SW480 (cell line): Measurements from ENCODE around the gene PNRC1.
"Not testable (repeated sequence)": the region's sequence is repeated elsewhere in the genome, so short reads cannot be mapped to it uniquely, and the experiment has no call there.

Experiments
- DNase-seq: peaks from one replicate; pipeline ENCODE4 v3.0.0-alpha.2; 2016; ENCODE audit warnings: low spot score

The PNRC1 gene

GRCh38 chr6:89110284-89110683, 29.7 kb downstream of the PNRC1 start:
- no peak for DNase-seq

DNA sequence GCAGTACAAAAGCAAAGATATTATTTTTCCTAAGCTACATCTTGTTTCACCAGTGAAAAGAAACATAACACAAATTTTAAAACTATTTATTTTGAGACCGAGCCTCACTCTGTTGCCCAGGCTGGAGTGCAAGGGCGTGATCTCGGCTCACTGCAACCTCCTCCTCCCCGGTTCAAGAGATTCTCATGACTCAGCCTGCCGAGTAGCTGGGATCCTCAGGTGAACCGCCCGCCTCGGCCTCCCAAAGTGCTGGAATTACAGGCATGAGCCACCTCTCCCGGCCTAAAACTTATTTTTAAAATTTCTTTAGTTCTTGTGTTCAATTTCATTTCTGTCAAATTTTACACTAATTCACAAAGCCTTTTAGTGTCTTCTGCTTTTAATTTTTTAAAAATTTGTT, 31.4 kb downstream of the PNRC1 start:
- no peak for DNase-seq

DNA sequence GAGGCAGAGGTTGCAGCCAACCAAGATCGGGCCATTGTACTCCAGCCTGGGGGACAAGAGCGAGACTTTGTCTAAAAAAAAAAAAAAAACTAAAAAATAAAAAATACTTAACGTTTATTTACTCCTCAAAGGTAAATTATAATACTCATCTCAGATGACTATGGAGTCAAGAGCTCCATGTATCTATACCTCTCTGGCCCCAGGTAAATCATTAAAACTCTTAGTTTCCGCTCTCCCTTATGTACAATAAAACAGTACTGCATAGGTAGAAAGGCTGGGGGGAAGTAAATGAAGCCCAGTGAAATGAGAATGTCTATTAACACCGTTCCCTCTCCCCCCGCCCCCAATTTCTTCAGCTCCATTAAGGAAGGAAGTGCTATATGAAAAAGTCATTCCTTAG, 36.2 kb downstream of the PNRC1 start:
- no peak for DNase-seq

GRCh38 chr6:89117211-89118108, 36.9 kb downstream of the PNRC1 start, which contains the start of gene SRSF12:
SRSF12 (minus strand) TSS chr6:89118071; CDS start chr6:89117887, 184 bp downstream.
- no peak for DNase-seq

GRCh38 chr6:89118931-89119330, 38.4 kb downstream of the PNRC1 start:
- DNase-seq, result peak; percentile 11

GRCh38 chr6:89120371-89120770, 39.8 kb downstream of the PNRC1 start:
- DNase-seq, result no peak

GRCh38 chr6:89121934-89122333, 41.4 kb downstream of the PNRC1 start:
- no peak for DNase-seq

- peak; percentile 62 for DNase-seq
Observed at GRCh38 chr6:89122625-89123024, 42.1 kb downstream of the PNRC1 start.

- DNase-seq, result not testable (repeated sequence)
Observed at GRCh38 chr6:89128256-89128671, 47.7 kb downstream of the PNRC1 start.

DNA sequence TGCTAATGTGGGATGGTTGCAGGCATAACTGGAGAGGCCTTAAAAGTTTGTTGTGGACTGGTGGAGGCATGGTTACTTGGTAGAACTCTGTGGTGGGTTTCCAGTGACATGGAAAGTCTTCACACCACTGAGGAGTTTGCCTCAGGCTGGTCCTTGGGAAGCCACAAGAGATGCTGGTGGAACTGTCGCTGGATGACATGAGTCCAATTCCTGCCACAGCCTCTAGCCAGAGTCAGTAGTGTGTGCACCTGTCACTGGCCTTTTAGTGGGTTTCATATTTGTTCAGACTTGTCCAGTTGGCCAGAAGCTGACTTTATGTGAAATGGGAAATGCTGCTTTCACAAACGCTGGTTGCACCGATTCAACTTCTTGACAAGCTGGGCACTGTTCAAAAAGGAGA, 51.0 kb downstream of the PNRC1 start:
- DNase-seq, result no peak

DNA sequence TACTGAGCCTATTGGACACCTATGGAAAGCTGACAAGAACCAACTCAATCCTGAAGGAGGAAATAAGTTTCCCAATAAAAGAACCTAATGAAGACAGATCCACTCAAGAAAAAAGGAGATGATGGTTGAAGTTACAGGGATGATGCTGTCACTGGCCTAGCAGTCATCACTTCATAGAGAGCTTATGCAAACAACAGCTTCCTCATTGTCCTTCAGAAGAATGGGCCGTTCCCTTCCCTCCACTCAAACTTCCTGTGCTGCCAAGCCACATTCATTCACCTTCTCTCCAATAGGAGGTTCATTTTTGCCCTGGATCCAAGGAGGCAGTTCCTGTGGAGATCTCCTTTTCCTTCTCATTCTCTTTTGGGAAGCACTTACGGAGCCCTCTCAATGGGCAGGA, 51.5 kb downstream of the PNRC1 start:
- no peak for DNase-seq

- no peak for DNase-seq
Observed at GRCh38 chr6:89133981-89134380, 53.4 kb downstream of the PNRC1 start.

- no peak for DNase-seq
Observed at GRCh38 chr6:89134723-89135122, 54.2 kb downstream of the PNRC1 start.
